ENCODE data around the gene GJB4. TPM values are rescaled to one million over a fixed set of nuclear protein-coding genes. Genes with fewer than 3 reads are reported as not detected.
"Not testable (repeated sequence)": the region's sequence is repeated elsewhere in the genome, so short reads cannot be mapped to it uniquely, and the experiment has no call there.

Gene GJB4
- total RNA-seq, 1 experiment from 2014 or later = 1.9 TPM

GRCh38 chr1:34795916-34796315, 36.4 kb downstream of the GJB4 start:
- DNase-seq (ENCODE audit: low spot score) = no peak

GRCh38 chr1:34796990-34797389, 37.5 kb downstream of the GJB4 start:
- no peak for DNase-seq (ENCODE audit: low spot score)

- DNase-seq (ENCODE audit: low spot score) = no peak
Observed at GRCh38 chr1:34800214-34800613, 40.7 kb downstream of the GJB4 start.

GRCh38 chr1:34803770-34804169, 44.2 kb downstream of the GJB4 start:
- no peak for DNase-seq (ENCODE audit: low spot score)

- no peak for DNase-seq (ENCODE audit: low spot score)
Observed at GRCh38 chr1:34806396-34806795, 46.9 kb downstream of the GJB4 start.

GRCh38 chr1:34808051-34808810, 48.7 kb downstream of the GJB4 start:
- no peak for DNase-seq (ENCODE audit: low spot score)

GRCh38 chr1:34810781-34811180, 51.2 kb downstream of the GJB4 start:
- DNase-seq (ENCODE audit: low spot score) = not testable (repeated sequence)

Other genes starting within 250 kb of the GJB4 start
- not detected in 2 replicates for gene GJB5, start 4.7 kb upstream of the GJB4 start, total RNA-seq (2014; rRNA removed; shearing (Covaris generic))
- gene GJB3, start 21.5 kb downstream of the GJB4 start, total RNA-seq (2014; rRNA removed; shearing (Covaris generic)) = 63.6 and 70.4 TPM in 2 replicates
- gene GJA4, start 33.3 kb downstream of the GJB4 start, total RNA-seq (2014; rRNA removed; shearing (Covaris generic)) = not detected in 2 replicates
- gene SMIM12, start 100.0 kb downstream of the GJB4 start, total RNA-seq (2014; rRNA removed; shearing (Covaris generic)) = 31.5 and 37.7 TPM in 2 replicates
- 0.44 TPM in 1 of 2 replicates, not detected in the other for gene DLGAP3, start 169.9 kb downstream of the GJB4 start, total RNA-seq (2014; rRNA removed; shearing (Covaris generic))
- gene TMEM35B, start 225.6 kb downstream of the GJB4 start, total RNA-seq (2014; rRNA removed; shearing (Covaris generic)) = 11.7 TPM in 2 replicates

Measured in HT-29 (cell line).